Activated naive CD4-positive, alpha-beta T cell treated with anti-CD3 and anti-CD28 coated beads, Interleukin-2, amount 10 ng/mL, durations not matched to agents 7 days and 5 days (primary cell): ENCODE data around the gene UBXN4.
"Not testable (repeated sequence)": the region's sequence is repeated elsewhere in the genome, so short reads cannot be mapped to it uniquely, and the experiment has no call there.

ENCODE experiments used
- CTCF ChIA-PET: fragments of 350-600 bp; sonication (Branson Sonifier 250); formaldehyde crosslinking; loops from one replicate; lab custom pipeline; 2021; ENCODE audit warnings: antibody characterized with exemption; lab: Charles Lee
- DNase-seq: peaks from one replicate; pipeline ENCODE4 v3.0.0-alpha.2; 2020
- H3K27ac Mint-ChIP-seq: one replicate; pipeline ENCODE4 v1.8.0; 2021; ENCODE audit warnings: mild to moderate bottlenecking, moderate library complexity, mixed read lengths
- H3K27me3 Mint-ChIP-seq: one replicate; pipeline ENCODE4 v1.8.0; 2021; ENCODE audit warnings: mild to moderate bottlenecking, mixed read lengths
- H3K36me3 Mint-ChIP-seq: one replicate; pipeline ENCODE4 v1.8.0; 2021; ENCODE audit warnings: mixed read lengths
- H3K4me1 Mint-ChIP-seq: one replicate; pipeline ENCODE4 v1.8.0; 2021; ENCODE audit warnings: mixed read lengths
- H3K4me3 Mint-ChIP-seq: one replicate; pipeline ENCODE4 v1.8.0; 2021; ENCODE audit warnings: mild to moderate bottlenecking, moderate library complexity, mixed read lengths
- H3K9me3 Mint-ChIP-seq: one replicate; pipeline ENCODE4 v1.8.0; 2021; ENCODE audit warnings: mixed read lengths

The UBXN4 gene

DNA sequence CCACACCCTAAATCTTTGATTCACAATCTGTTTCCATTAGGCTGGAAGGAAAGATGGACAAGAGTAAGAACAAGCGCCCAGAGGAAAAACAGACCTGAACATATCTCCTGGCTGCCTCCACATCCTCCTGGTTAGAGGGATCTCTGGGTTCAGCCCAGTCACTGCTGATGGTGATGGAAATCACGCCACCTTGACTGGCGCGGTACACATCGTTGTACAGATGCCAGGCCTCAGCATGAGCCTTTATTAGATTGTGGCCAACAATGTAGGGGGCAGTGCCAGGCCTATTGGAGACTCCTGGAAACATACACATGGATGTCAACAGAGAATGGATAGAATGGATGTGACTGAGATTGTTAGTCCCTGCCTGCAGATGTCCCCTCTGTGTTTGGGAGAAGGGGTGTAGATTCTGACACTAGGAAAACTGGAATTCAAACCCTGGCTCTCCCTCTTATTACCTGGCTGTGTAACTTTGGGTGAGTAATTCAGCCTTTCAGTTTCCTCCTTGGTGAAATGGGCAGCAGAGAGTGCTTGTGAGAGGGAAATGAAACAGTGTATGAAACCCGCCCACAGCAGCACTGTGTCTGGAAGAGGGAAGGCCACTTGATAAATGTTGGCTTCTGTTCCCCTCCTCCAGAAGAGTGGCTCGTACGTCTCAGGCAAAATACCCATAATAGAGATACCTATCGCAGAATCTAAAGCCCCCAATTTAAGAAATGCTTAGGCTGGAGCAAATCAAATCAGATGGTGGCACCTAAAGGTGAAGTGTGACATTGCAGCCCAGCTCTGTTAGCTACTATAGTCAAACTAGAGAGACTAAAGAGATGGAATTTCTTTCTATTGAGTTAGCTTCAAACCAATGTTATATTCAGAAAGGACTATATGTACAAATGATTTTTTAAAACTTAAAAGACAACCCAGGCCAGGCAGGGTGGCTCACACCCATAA lies 59.1 kb downstream of the UBXN4 start:
- CTCF ChIA-PET, result interaction anchor here (0.8 to 1.3 kb wide), 4 partner anchors 13 to 812 kb away, joined by 3 to 4 read pairs (median 4); no protein-coding TSS in a partner anchor
- DNase-seq, result no peak
- Mint-ChIP-seq H3K9me3 (peaks cover 27% of the 10 kb centered on the region), H3K27me3 (no peaks in the 10 kb centered on the region), H3K36me3 (peaks cover 5% of the 10 kb centered on the region), H3K27ac (no peak overlapping the region), H3K4me1 (no peaks in the 10 kb centered on the region), H3K4me3 (no peak overlapping the region)

DNA sequence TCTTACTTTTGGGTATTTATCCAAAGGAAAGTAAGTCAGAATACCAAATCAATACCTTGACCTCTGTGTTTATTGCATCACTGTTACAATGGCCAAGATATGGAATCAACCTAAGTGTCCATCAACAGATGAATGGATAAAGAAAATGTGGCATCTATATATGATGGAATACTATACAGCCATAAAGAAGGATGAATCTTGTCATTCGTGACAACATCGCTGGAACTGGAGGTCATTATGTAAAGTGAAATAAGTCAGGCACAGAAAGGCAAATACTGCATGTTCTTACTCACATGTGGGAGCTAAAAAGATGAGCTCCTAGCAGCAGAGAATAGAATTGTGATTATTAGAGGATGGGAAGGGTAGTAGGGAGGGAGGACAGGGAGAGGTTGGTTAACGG lies 60.7 kb downstream of the UBXN4 start:
- no peak overlapping the region for H3K4me3 Mint-ChIP-seq
- no peaks in the 10 kb centered on the region for H3K27me3 Mint-ChIP-seq
- H3K27ac Mint-ChIP-seq, result no peak overlapping the region
- H3K4me1 Mint-ChIP-seq, result no peaks in the 10 kb centered on the region
- H3K36me3 Mint-ChIP-seq, result peaks cover 5% of the 10 kb centered on the region
- H3K9me3 Mint-ChIP-seq, result peaks cover 27% of the 10 kb centered on the region
- DNase-seq, result no peak
- CTCF ChIA-PET, result no interaction called here

DNA sequence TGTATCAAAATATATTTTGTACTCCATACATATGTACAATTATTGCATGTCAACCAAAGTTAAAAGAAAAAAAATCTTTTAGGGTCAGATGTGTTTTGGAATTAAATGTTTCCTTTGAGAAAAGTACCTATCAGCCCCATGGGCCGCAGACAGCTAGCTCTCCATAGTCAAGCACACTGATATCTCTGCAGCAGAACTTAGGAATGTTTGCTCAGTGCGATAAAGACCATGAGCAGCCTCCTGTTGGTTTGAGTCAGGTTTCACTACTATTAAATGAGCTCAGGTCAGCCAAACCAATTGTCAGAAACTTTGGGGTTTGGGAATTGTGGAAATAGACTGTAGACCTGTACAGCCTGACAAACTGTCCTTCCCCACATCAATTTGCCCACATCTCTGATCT lies 61.6 kb downstream of the UBXN4 start:
- CTCF ChIA-PET, result interaction anchor here (1.2 kb wide), 1 partner anchor 19 kb away, joined by 3 read pairs; no protein-coding TSS in a partner anchor
- Mint-ChIP-seq H3K4me1 (no peaks in the 10 kb centered on the region), H3K4me3 (no peak overlapping the region), H3K36me3 (peaks cover 5% of the 10 kb centered on the region), H3K27ac (no peak overlapping the region), H3K27me3 (no peaks in the 10 kb centered on the region), H3K9me3 (peaks cover 27% of the 10 kb centered on the region)
- DNase-seq, result no peak

DNA sequence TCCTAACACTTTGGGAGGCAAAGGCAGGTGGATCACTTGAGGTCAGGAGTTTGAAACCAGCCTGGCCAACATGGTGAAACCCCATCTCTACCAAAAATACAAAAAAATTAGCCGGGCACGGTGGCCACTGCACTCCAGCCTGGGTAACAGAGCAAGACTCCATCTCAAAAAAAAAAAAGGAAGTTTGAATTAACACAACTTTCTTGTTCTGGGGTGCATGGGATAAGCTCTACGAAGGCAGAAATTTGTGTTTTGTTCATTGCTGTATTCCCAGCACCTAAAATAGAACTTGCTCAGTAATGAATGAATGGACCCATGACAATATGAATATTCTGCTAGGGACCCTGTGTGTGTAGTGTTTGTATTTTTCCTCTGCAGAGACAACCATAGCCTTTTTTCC lies 66.2 kb downstream of the UBXN4 start:
- not testable (repeated sequence) for H3K27me3 Mint-ChIP-seq, DNase-seq, H3K9me3 Mint-ChIP-seq, H3K27ac Mint-ChIP-seq, H3K4me3 Mint-ChIP-seq, H3K36me3 Mint-ChIP-seq, H3K4me1 Mint-ChIP-seq
- CTCF ChIA-PET, result interaction anchor here (1.4 to 3.8 kb wide), 2 partner anchors 10 to 12 kb away, joined by 3 to 21 read pairs; no protein-coding TSS in a partner anchor

DNA sequence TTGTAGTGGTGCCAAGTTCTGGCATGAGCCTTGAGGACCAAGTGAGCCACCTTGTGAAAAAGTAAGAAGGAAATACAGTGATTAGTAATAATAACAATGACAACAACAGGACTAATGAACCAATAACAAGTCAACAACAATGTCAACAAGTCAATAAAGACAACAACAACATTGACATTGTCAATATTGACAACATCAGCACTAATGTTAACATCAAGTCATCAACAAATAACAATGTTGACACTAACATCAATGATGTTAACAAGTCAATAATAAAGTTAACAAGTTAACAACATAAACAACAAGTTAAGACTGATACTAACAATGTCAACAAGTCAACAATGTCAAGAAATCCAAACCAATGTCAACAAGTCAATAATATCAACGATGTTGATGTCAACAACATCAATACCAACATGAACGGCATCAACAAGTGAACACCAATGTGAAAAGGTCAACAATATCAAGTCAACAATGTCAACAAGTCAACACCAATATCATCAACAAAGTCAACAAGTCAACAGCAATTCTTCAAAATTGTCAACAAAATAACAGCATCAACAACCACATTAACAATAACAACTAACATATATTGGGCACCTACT lies 71.4 kb downstream of the UBXN4 start:
- Mint-ChIP-seq H3K27ac (no peak overlapping the region), H3K27me3 (peaks cover 6% of the 10 kb centered on the region), H3K4me1 (no peaks in the 10 kb centered on the region), H3K9me3 (peaks cover 3% of the 10 kb centered on the region), H3K4me3 (no peak overlapping the region), H3K36me3 (no peaks in the 10 kb centered on the region)
- no peak for DNase-seq
- CTCF ChIA-PET, result interaction anchor here (2.4 kb wide), 1 partner anchor 15 kb away, joined by 10 read pairs; no protein-coding TSS in a partner anchor

DNA sequence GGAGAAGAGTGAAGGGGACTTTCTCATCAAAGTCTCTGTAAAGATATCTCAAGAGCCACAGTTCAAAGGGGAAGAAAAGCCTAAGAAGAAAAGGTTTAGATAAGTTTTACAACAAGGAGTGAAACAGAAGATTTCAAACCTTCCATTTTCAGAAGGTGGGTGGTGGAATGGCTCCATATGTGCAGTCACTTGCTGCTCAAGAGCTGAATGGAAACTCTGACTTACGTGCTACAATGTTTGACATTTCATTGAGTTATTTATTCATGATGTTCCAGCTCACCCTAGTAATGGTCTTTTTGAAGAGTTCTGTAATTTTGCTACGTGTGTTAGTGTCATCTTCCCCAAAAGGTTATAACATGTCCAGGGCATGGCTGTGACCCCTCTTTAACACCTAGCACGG lies 73.6 kb downstream of the UBXN4 start:
- Mint-ChIP-seq H3K4me3 (no peak overlapping the region), H3K9me3 (peaks cover 3% of the 10 kb centered on the region), H3K36me3 (no peaks in the 10 kb centered on the region), H3K4me1 (peaks cover 14% of the 10 kb centered on the region), H3K27me3 (peaks cover 6% of the 10 kb centered on the region), H3K27ac (no peak overlapping the region)
- CTCF ChIA-PET, result interaction anchor here (1.0 to 2.4 kb wide), 4 partner anchors 10 to 569 kb away, joined by 3 to 11 read pairs (median 5); no protein-coding TSS in a partner anchor
- DNase-seq, result no peak

DNA sequence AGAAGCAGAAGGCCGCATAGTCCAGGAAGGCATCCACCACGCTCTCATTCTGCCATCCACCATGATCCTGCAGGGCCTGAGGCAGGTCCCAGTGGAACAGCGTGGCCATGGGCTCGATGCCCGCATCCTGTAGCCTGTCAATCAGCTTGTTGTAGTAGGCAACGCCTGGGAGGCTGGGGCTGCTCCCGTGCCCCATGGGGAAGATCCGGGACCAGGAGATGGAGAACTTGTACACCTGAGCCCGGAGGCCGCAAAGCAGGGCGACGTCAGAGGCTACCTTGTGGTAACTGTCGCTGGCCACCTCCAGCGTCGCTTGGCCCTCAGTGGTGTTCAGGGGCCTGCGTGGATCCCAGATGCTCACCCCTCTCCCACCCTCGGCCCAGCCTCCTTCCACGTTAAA lies 75.8 kb downstream of the UBXN4 start:
- Mint-ChIP-seq H3K4me3 (no peak overlapping the region), H3K9me3 (peaks cover 4% of the 10 kb centered on the region), H3K4me1 (peaks cover 30% of the 10 kb centered on the region), H3K36me3 (peaks cover 3% of the 10 kb centered on the region), H3K27me3 (peaks cover 3% of the 10 kb centered on the region), H3K27ac (no peak overlapping the region)
- DNase-seq, result no peak
- CTCF ChIA-PET, result interaction anchor here (2.4 kb wide), 1 partner anchor 12 kb away, joined by 11 read pairs; no protein-coding TSS in a partner anchor

DNA sequence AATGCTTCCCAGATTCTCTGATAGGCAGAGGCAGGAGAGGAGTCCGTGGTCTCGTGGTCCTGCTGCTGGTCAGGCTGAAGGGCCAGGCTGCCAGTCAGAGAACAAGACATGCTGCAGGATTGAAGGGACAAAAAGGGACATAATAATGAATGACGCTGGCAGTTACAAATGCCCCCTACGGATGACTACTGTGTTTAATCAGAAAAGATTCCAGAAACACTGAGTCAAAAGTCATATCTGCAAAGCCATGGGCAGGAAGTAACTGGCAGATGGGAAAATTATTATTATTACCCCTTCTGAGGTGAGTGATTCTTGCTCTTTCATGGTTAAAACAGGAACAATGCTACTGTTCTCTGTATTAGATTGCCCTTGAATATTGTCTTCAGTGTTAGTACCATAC lies 76.3 kb downstream of the UBXN4 start:
- CTCF ChIA-PET, result interaction anchor here (1.1 to 1.6 kb wide), 2 partner anchors 17 to 567 kb away, joined by 3 to 5 read pairs; no protein-coding TSS in a partner anchor

DNA sequence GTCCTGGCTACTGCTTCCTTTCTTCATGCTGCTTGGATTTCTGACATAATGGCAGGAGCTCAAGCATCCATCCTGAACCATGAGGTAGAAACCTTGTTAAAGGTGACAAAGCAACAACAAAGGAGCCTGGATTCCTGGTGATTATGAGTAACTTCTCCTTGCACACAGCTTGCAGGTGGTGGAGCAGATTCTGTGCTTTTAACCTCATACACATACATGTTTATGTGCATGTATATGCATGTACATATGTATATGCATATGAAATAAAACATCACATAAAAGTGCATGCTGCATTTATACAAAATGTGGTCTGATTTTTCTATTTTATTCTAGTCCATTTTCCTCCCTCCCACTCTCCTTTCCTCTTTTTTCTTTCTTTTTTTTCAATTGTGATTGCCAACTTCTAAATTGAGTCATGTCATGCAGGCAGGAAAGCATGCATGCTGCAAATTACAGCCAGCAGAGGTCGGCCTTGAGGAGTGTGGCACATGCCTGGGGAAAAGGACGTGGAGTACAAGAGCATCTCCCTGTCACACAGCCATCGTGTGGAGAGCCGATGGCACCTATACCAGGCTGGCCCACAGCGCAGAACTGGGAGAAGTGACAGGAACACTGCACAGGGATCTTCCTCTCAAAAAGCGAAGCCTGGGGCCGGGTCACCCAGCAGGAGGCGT lies 77.4 kb downstream of the UBXN4 start:
- CTCF ChIA-PET, result interaction anchor here (0.8 to 1.6 kb wide), 5 partner anchors 18 to 566 kb away, joined by 3 to 10 read pairs (median 5); no protein-coding TSS in a partner anchor
- Mint-ChIP-seq H3K4me1 (peaks cover 30% of the 10 kb centered on the region), H3K9me3 (peaks cover 15% of the 10 kb centered on the region), H3K4me3 (no peak overlapping the region), H3K36me3 (peaks cover 11% of the 10 kb centered on the region), H3K27me3 (peaks cover 3% of the 10 kb centered on the region), H3K27ac (peak overlapping the region; percentile 13)
- DNase-seq, result peak; percentile 64

More for the DNA sequence above, 76.3 kb downstream of the UBXN4 start:
- no peak for DNase-seq
- Mint-ChIP-seq H3K4me3 (no peak overlapping the region), H3K36me3 (peaks cover 7% of the 10 kb centered on the region), H3K9me3 (peaks cover 8% of the 10 kb centered on the region), H3K27me3 (no peaks in the 10 kb centered on the region), H3K27ac (no peak overlapping the region), H3K4me1 (peaks cover 30% of the 10 kb centered on the region)

DNA sequence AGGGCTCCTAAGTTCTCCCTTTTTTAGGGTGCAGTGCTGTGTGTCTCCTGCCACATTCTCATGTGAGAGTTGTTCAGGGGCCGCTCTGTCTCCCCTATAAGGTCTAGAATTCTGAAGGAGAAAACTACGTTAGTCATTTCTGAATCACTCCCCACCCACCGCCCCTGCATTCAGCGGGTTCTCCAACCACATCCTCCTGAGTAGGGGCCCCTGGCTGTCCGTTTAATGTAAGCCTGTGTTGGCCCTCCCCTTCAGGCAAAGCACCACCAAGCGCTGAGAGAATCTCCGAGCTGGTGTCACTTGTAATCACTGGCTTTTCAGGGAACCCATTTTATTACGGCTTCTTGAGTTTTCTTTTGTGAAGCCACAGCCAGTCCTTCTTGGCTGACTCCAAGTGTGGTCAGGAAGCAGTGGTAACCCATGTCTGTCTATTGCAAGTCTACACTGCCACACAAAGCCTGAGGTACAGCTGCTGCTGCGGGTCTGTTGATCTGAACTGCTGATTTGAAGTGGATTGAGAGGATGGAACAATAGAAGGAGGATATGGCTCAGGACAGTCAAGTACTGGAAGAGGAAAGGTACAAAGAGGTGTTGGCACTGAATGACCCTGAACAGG lies 78.5 kb downstream of the UBXN4 start:
- peaks cover 3% of the 10 kb centered on the region for H3K27me3 Mint-ChIP-seq
- peaks cover 11% of the 10 kb centered on the region for H3K36me3 Mint-ChIP-seq
- peak; percentile 86 for DNase-seq
- peak overlapping the region; percentile 79 for H3K27ac Mint-ChIP-seq
- H3K4me3 Mint-ChIP-seq, result peak overlapping the region; percentile 34
- CTCF ChIA-PET, result interaction anchor here (0.6 to 1.3 kb wide), 7 partner anchors 12 to 565 kb away, joined by 3 to 7 read pairs (median 4); partner anchors contain the start of gene MCM6
- peaks cover 15% of the 10 kb centered on the region for H3K9me3 Mint-ChIP-seq
- H3K4me1 Mint-ChIP-seq, result peaks cover 32% of the 10 kb centered on the region

DNA sequence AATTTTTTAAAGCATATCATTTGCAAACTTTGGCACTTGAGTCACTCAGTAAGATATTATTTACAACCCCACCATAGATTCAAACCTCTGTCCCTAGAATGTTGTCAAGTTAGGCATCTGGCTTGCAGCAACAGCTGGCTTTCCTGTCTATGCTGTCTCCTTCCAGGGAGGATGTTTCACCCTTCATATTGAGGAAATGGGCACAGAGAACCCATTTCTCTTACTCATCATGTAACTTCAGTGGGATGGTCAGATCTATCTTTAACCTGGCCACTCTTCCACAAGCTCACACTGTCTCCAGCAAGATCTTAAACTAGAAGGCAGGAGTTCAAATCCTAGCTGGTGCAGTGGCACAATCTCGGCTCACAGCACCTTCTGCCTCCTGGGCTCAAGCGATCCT lies 79.5 kb downstream of the UBXN4 start:
- peaks cover 11% of the 10 kb centered on the region for H3K36me3 Mint-ChIP-seq
- peak overlapping the region; percentile 70 for H3K27ac Mint-ChIP-seq
- DNase-seq, result no peak
- no peak overlapping the region for H3K4me3 Mint-ChIP-seq
- CTCF ChIA-PET, result interaction anchor here (1.3 to 1.5 kb wide), 2 partner anchors 21 to 24 kb away, joined by 4 read pairs; no protein-coding TSS in a partner anchor
- peaks cover 3% of the 10 kb centered on the region for H3K27me3 Mint-ChIP-seq
- peaks cover 15% of the 10 kb centered on the region for H3K9me3 Mint-ChIP-seq
- peaks cover 38% of the 10 kb centered on the region for H3K4me1 Mint-ChIP-seq

DNA sequence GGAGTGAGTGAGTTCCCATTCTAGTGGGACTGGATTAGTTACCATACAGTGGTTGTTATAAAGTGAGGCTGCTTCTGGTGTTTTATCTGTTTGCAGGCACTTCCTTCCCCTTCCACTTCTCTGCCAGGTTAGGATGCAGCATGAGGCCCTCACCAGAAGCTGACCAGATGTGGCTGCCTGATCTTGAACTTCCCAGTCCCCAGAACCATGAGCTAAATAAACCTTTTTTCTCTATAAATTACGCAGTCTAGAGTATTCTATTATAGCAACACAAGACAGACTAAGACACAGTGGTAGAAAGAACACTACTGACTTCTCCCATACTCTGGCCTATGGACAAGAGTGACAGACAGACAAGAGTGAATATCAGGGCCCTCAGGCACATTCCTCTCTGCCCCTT lies 81.2 kb downstream of the UBXN4 start:
- H3K36me3 Mint-ChIP-seq, result peaks cover 11% of the 10 kb centered on the region
- no peak for DNase-seq
- peaks cover 15% of the 10 kb centered on the region for H3K9me3 Mint-ChIP-seq
- H3K4me1 Mint-ChIP-seq, result peaks cover 38% of the 10 kb centered on the region
- CTCF ChIA-PET, result no interaction called here
- no peak overlapping the region for H3K27ac Mint-ChIP-seq
- H3K4me3 Mint-ChIP-seq, result no peak overlapping the region
- peaks cover 3% of the 10 kb centered on the region for H3K27me3 Mint-ChIP-seq

DNA sequence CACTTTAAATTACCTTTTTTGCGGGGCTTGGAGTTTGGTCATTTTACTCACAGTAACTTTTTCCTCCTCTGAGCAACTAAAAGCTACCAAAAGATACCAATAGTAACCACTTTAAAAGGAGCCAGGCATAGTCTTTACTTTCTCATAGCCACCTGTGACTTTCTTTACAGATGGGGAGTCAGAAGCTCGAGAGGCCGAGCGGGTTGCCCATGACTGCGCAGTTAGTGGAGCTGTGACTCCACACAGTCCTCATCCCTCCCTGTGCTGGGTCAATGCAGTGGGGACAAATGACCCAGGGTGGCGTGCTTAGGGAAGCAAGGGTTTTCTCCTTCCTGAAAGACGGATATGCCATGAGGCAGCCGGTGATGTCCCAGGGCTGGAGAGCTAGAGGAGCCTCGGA lies 83.5 kb downstream of the UBXN4 start:
- peaks cover 11% of the 10 kb centered on the region for H3K36me3 Mint-ChIP-seq
- H3K4me1 Mint-ChIP-seq, result peaks cover 26% of the 10 kb centered on the region
- CTCF ChIA-PET, result interaction anchor here (0.7 to 1.4 kb wide), 2 partner anchors 27 to 559 kb away, joined by 3 read pairs; no protein-coding TSS in a partner anchor
- peaks cover 8% of the 10 kb centered on the region for H3K27me3 Mint-ChIP-seq
- no peak overlapping the region for H3K4me3 Mint-ChIP-seq
- H3K9me3 Mint-ChIP-seq, result peaks cover 15% of the 10 kb centered on the region
- H3K27ac Mint-ChIP-seq, result no peak overlapping the region
- DNase-seq, result no peak
